HepG2 (cell line): Measurements from ENCODE around the gene EGFR. TPM values are rescaled to one million over a fixed set of nuclear protein-coding genes. Genes with fewer than 3 reads are reported as not detected.

Experiments
- ATAC-seq: fragments of 200-7000 bp; cut with Tn5 transposase; 3 replicates; pipeline ENCODE4 v1.9.1; 2020; ENCODE audit warnings: mild to moderate bottlenecking, moderate library complexity
- BruUV-seq: library from RNA; stranded (reverse); fragments of 400-500 nt; replicated peaks from 2 replicates; lab custom pipeline; 2021; lab: Mats Ljungman, UMichigan
- CTCF ChIA-PET: fragments of 300-600 bp; formaldehyde crosslinking; extraction: SDS; loops from one replicate; lab custom pipeline; 2021; ENCODE audit warnings: low total read pairs, inconsistent platforms, low intra/inter-chr PET ratio; lab: Yijun Ruan, JAX
- POLR2A ChIA-PET: fragments of 350-600 bp; sonication (Branson Sonifier 250); formaldehyde crosslinking; loops from one replicate; lab custom pipeline; 2020; ENCODE audit warnings: antibody characterized with exemption, inconsistent platforms; lab: Yijun Ruan, JAX
- DNase-seq: peaks from one replicate; pipeline ENCODE4 v3.0.0-alpha.2; 2015; ENCODE audit warnings: low spot score
- FAIRE-seq: peaks from 3 replicates; lab custom pipeline; 2011; peaks lifted over from hg19 to GRCh38; lab: Jason Lieb, UNC
- H2AFZ ChIP-seq: one replicate; pipeline ENCODE4 v1.6.1; 2011; ENCODE audit warnings: low read length, inconsistent platforms
- H3K27ac ChIP-seq: fragments of 300-600 bp; 3 replicates; pipeline ENCODE4 v1.8.0; 2011; ENCODE audit warnings: mixed run types, mild to moderate bottlenecking, mixed read lengths, low read length, inconsistent platforms; ENCODE audit not compliant: insufficient read depth; ENCODE audit errors: extremely low read length
- H3K27me3 ChIP-seq, 2 experiments: fragments of 200-600 bp in 1 of 2; 2 replicates in 1 of 2; 3 replicates in 1 of 2; pipeline versions ENCODE4 v1.6.0 to v1.8.0; 2011; ENCODE audit warnings: low read length in 2 of 2, mild to moderate bottlenecking in 2 of 2, moderate library complexity in 2 of 2, inconsistent platforms in 1 of 2; ENCODE audit not compliant: insufficient read depth in 2 of 2, control insufficient read depth in 1 of 2
- H3K36me3 ChIP-seq, 2 experiments: fragments of 200-600 bp in 1 of 2; replicated peaks in 1 of 2; 2 replicates in 1 of 2; 3 replicates in 1 of 2; pipeline versions ENCODE4 v1.5.1 to v1.8.0; 2011; ENCODE audit warnings: low read length in 2 of 2, inconsistent platforms in 1 of 2; ENCODE audit not compliant: insufficient read depth in 2 of 2, control insufficient read depth in 1 of 2
- H3K4me1 ChIP-seq: 2 replicates; pipeline ENCODE4 v1.5.1; 2012; ENCODE audit warnings: low read length, inconsistent platforms; ENCODE audit not compliant: insufficient read depth
- H3K4me2 ChIP-seq: 2 replicates; pipeline ENCODE4 v1.6.0; 2011; ENCODE audit warnings: low read depth, low read length, inconsistent platforms
- H3K4me3 ChIP-seq, 3 experiments: fragments of 200-600 bp in 1 of 3; sonication (generic), shearing (Covaris generic) in 1 of 3; replicated peaks in 1 of 3; 2 replicates each; pipeline ENCODE4 v1.5.1; 2011 to 2016; ENCODE audit warnings: low read length in 3 of 3, inconsistent platforms in 2 of 3, low read depth in 2 of 3, mild to moderate bottlenecking in 2 of 3, control low read depth in 1 of 3, mixed read lengths in 1 of 3; ENCODE audit not compliant: insufficient read depth in 1 of 3
- H3K79me2 ChIP-seq: one replicate; pipeline ENCODE4 v1.6.1; 2011; ENCODE audit warnings: low read length, inconsistent platforms; ENCODE audit not compliant: insufficient read depth
- H3K9ac ChIP-seq: 2 replicates; pipeline ENCODE4 v1.6.0; 2011; ENCODE audit warnings: mild to moderate bottlenecking, low read depth, low read length, inconsistent platforms; ENCODE audit not compliant: insufficient read depth
- H3K9me3 ChIP-seq: 2 replicates; pipeline ENCODE4 v1.5.1; 2012; ENCODE audit warnings: mild to moderate bottlenecking, low read length
- H4K20me1 ChIP-seq: 2 replicates; pipeline ENCODE4 v1.6.0; 2011; ENCODE audit warnings: inconsistent platforms, mild to moderate bottlenecking, low read length, moderate library complexity; ENCODE audit not compliant: insufficient read depth
- PLSCR1 ChIP-seq: sonication (generic); formaldehyde crosslinking; IDR thresholded peaks from 2 replicates; pipeline ENCODE4 v1.5.0; 2020; ENCODE audit warnings: missing genetic modification reagents, mild to moderate bottlenecking, borderline replicate concordance
- SKIL ChIP-seq: sonication (generic); formaldehyde crosslinking; IDR thresholded peaks from 2 replicates; pipeline ENCODE4 v1.8.0; 2022; ENCODE audit warnings: missing genetic modification reagents, mild to moderate bottlenecking, moderate library complexity, borderline replicate concordance
- SMAD3 ChIP-seq: sonication (generic); formaldehyde crosslinking; IDR thresholded peaks from 2 replicates; pipeline ENCODE4 v1.4.0; 2020; ENCODE audit warnings: missing genetic modification reagents
- SRSF1 ChIP-seq: fragments of 200-400 bp; formaldehyde crosslinking; optimal IDR thresholded peaks from 2 replicates; pipeline ENCODE3; 2017; ENCODE audit warnings: mild to moderate bottlenecking, low read depth, low read length, moderate library complexity
- ZFP37 ChIP-seq: sonication (generic); formaldehyde crosslinking; IDR thresholded peaks from 2 replicates; pipeline ENCODE4 v1.4.0; 2020; ENCODE audit warnings: missing genetic modification reagents, borderline replicate concordance
- ZKSCAN1 ChIP-seq: fragments of 150-350 bp; IDR thresholded peaks from 2 replicates; pipeline ENCODE4 v1.6.1; 2014; ENCODE audit warnings: low read length
- ZXDC ChIP-seq: sonication (generic); formaldehyde crosslinking; IDR thresholded peaks from 2 replicates; pipeline ENCODE4 v1.5.0; 2020; ENCODE audit warnings: mild to moderate bottlenecking, missing genetic modification reagents
- WGBS: methylation state at CpG from one replicate; pipeline ENCODE4 v1.1.6; 2017; ENCODE audit warnings: low lambda C conversion rate; 5-methylcytosine and 5-hydroxymethylcytosine counted together
- in situ Hi-C: cut with HindIII; loops from 2 replicates; pipeline ENCODE4 v1.10.0; 2017; ENCODE audit warnings: low pct_unique_long_range_greater_than_20kb; ENCODE audit not compliant: extremely low pct_ligation_motif_present
- intact Hi-C: fragments of 100-400 bp; cut with micrococcal nuclease; formaldehyde crosslinking; loops from one replicate; pipeline ENCODE4 v1.10.0; 2022; ENCODE audit not compliant: unreplicated experiment
- polyA plus RNA-seq, 8 experiments: library from polyadenylated mRNA; depleted of rRNA in 3 of 8; stranded (reverse) in 7 of 8; unstranded in 1 of 8; fragments of >200 nt; fragmentation: Illumina TruSeq in 4 of 8; extraction: Trizol in 4 of 8; gene quantifications; 2 replicates each; pipeline versions ENCODE4 v1.2.1 to v1.2.3, GENCODE V29; 2011 to 2016; ENCODE audit warnings: low read depth in 4 of 8, missing spikeins in 1 of 8, mixed read lengths in 1 of 8; ENCODE audit not compliant: insufficient read depth in 1 of 8
- total RNA-seq, 5 experiments: library from RNA; depleted of rRNA; stranded (reverse); fragments of >200 nt; fragmentation: Illumina TruSeq; extraction: Trizol; gene quantifications; 2 replicates each; pipeline ENCODE4 v1.2.3, GENCODE V29; 2016; ENCODE audit warnings: low read depth in 1 of 5

Gene EGFR
- total and polyA plus RNA-seq, 2 of the 13 experiments (the other 11 are each of a cell fraction or from before 2014, with no cell fraction given) = 7.0 to 10.0 TPM

GRCh38 chr7:55059021-55059420, 40.2 kb downstream of the EGFR start:
- intact Hi-C loops (no loop called here), in situ Hi-C loops (no loop called here)
- H3K79me2 ChIP-seq = no peaks in the 10 kb centered on the region
- DNase-seq = no peak
- no peak for FAIRE-seq
- BruUV-seq = no TSS peak
- no peaks in the 10 kb centered on the region for H3K9me3 ChIP-seq
- TF ChIP-seq SMAD3 (CRISPR knock-in tag) (no peak), PLSCR1 (CRISPR knock-in tag) (no peak), ZKSCAN1 (no peak), ZFP37 (CRISPR knock-in tag) (no peak), SKIL (CRISPR knock-in tag) (no peak)
- WGBS = 81% methylated on average over 2 of the region's 2 CpGs
- H4K20me1 ChIP-seq = no peaks in the 10 kb centered on the region
- H3K4me1 ChIP-seq = peaks cover 13% of the 10 kb centered on the region
- H2AFZ ChIP-seq = no peak overlapping the region
- H3K4me2 ChIP-seq = no peak overlapping the region
- H3K9ac ChIP-seq = no peak overlapping the region
- no peak overlapping the region for H3K4me3 ChIP-seq
- no peaks in the 10 kb centered on the region for H3K36me3 ChIP-seq
- H3K27me3 ChIP-seq = no peaks in the 10 kb centered on the region
- POLR2A ChIA-PET = no interaction called here
- CTCF ChIA-PET = no interaction called here
- ATAC-seq = no peak
- H3K27ac ChIP-seq = no peak overlapping the region

GRCh38 chr7:55060085-55060484, 41.3 kb downstream of the EGFR start:
- Histone ChIP-seq H3K4me3 (no peak overlapping the region), H3K4me1 (peaks cover 24% of the 10 kb centered on the region), H3K4me2 (no peak overlapping the region), H3K27me3 (no peaks in the 10 kb centered on the region), H3K27ac (no peak overlapping the region), H2AFZ (no peak overlapping the region), H4K20me1 (no peaks in the 10 kb centered on the region), H3K79me2 (no peaks in the 10 kb centered on the region), H3K9me3 (no peaks in the 10 kb centered on the region), H3K9ac (no peak overlapping the region), H3K36me3 (no peaks in the 10 kb centered on the region)
- intact Hi-C loops = no loop called here
- TF ChIP-seq SRSF1 (no peak), ZXDC (CRISPR knock-in tag) (no peak)
- DNase-seq (no peak), ATAC-seq (no peak), FAIRE-seq (no peak)
- POLR2A ChIA-PET = no interaction called here
- no TSS peak for BruUV-seq
- CTCF ChIA-PET = no interaction called here
- WGBS = 71% methylated on average over 2 of the region's 2 CpGs
- in situ Hi-C loops = no loop called here
